ENCODE results near the gene CCR1.

GRCh38 chr3:46183330-46183729 lies 24.8 kb downstream of the CCR1 start:
- no peak for TF ChIP-seq EZH2 (IDR thresholded peaks at IDR 0.05; ENCODE audit: insufficient read depth, low read length)
- TF ChIP-seq CTCF (IDR thresholded peaks at IDR 0.05; ENCODE audit: insufficient read depth, low read depth, low read length): no peak

Measured in astrocyte (in vitro differentiated cells and primary cell).